ENCODE results near the gene PHYKPL.

The PHYKPL gene

DNA sequence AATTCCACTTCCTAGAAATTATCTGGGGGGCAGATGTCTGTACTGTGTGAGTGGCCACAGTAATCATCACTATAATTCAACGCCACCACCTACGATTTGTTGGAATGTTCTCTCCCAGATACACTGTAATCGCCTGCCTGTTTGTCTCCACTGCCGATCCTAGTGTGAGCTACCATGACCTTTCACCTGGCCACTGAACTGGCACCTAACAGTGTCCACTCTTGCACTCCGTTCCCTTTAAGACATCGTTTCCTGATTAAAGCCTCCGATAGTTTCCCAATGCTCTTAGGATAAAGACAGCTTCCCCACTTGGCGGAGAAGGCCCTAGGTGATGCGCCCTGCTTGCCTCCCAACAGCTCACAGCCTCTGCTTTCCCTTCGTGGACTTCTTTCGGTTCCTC is 4.0 kb downstream of the PHYKPL start:
- TF ChIP-seq POLR2A (IDR thresholded peaks at IDR 0.05; ENCODE audit: low read length) (no peak), GATA1 (IDR thresholded peaks at IDR 0.05; ENCODE audit: low read depth, low read length) (no peak)
- no peak for DNase-seq

DNA sequence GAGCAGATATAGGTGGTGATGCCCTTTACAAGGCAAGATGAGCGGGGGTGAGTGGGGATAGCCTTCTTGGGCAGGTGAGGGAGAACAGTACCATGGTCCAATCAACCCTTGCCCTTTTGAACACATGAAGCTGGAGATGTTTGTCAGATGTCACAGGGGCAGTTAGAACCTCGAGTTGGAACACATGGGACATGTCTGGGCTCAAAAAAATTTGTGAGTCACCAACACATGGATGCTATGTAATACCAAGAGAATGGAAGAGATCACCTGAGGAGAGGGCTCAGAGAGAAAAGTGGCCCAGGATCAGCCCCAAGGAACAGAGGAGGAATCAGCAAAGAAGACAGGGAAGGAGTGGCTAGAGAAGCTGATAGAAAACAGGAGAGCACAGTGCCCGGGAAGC is 4.7 kb downstream of the PHYKPL start:
- TF ChIP-seq POLR2A (IDR thresholded peaks at IDR 0.05; ENCODE audit: low read length), result no peak
- TF ChIP-seq GATA1 (IDR thresholded peaks at IDR 0.05; ENCODE audit: low read depth, low read length), result no peak
- no peak for DNase-seq

DNA sequence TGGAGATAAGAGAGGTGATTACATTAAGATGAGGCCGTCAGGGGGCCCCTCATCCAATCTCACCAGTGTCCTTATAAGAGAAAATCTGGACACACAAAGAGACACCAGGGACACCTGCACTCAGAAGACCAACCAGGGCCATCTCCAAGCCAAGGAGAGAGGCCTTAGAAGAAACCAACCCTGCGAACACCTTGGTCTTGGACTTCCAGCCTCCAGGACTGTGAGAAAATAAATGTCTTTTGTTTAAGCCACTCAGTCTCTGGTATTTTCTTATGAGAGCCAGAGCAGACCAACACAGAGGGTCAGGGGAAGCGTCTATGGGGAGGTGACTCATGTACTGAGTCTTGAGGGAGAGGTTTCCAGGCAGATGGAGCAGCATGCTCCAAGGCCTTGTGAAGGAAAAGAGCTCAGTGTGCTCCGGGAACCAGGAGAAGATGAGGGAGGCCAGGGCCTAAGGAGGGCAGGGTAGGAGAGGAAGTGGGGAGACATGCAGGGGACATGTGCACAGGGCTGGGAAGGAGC is 5.4 kb downstream of the PHYKPL start:
- no peak for TF ChIP-seq GATA1 (IDR thresholded peaks at IDR 0.05; ENCODE audit: low read depth, low read length)
- no peak for DNase-seq

DNA sequence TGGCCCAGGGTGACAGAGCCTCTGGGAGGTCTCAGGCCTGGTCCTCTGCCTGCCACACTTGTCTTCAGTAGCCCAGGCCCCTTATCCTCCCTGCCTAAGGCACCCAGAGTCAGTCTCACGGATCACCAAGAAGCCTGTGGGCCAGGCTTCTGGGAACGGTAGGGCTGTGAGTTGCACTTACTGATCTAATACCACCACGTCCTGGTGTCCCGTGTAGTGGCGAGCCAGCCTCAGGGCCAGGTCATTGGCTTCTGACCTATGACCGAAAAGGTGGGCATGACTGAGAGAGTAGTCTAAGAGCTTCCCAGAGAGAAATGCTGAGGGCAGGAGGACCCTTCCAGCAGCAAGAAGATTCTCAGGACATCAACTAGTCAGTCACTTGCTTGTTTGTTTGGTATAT is 7.4 kb downstream of the PHYKPL start:
- DNase-seq, result no peak
- TF ChIP-seq GATA1 (IDR thresholded peaks at IDR 0.05; ENCODE audit: low read depth, low read length) (no peak), POLR2A (IDR thresholded peaks at IDR 0.05; ENCODE audit: low read length) (no peak)

DNA sequence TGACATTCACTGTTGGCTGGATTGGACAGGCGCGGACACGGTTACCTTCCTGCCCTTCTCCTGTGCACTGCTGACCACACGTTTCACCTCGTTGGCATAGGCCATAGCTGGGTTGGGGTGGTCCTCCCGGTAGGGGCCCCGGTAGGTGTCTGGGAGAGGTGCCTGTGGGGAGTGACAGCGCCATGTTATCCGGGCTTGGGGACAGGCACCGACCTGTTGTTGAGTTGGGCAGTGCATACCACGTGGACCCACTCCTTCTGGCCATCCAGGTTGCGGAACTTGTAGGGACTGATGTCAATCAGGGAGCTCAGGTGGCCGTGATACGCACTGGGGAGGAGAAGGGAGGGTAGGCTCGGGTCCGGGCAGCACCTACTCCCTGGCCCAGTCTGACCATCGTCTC is 8.2 kb downstream of the PHYKPL start:
- no peak for DNase-seq
- TF ChIP-seq GATA1 (IDR thresholded peaks at IDR 0.05; ENCODE audit: low read depth, low read length), result no peak

DNA sequence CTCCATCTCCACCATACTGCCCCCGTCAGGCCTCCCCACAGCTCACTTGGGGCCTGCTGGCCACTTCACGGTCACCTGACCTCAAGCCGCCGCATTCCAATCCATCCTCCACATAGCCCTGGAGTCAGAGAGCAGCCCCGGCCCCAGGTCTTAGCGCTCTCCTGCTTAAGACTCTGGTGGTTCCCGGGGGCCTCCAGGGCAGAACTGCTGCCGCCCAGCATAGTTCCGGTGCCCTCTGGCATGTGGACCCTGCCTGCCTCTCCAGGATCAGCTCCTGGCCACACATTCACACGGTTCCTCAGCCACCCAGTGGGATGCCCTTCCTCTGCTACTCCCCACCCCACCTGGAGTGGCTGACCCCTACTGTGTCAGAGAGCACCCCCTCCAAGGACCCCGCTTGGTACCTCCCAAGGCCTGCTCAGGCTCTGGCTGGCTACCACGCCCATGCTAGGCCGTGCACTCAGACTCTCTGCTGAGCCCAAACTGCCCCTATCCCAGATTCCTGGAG is 8.7 kb downstream of the PHYKPL start:
- TF ChIP-seq GATA1 (IDR thresholded peaks at IDR 0.05; ENCODE audit: low read depth, low read length) (no peak), POLR2A (IDR thresholded peaks at IDR 0.05; ENCODE audit: low read length) (no peak)
- DNase-seq, result no peak

DNA sequence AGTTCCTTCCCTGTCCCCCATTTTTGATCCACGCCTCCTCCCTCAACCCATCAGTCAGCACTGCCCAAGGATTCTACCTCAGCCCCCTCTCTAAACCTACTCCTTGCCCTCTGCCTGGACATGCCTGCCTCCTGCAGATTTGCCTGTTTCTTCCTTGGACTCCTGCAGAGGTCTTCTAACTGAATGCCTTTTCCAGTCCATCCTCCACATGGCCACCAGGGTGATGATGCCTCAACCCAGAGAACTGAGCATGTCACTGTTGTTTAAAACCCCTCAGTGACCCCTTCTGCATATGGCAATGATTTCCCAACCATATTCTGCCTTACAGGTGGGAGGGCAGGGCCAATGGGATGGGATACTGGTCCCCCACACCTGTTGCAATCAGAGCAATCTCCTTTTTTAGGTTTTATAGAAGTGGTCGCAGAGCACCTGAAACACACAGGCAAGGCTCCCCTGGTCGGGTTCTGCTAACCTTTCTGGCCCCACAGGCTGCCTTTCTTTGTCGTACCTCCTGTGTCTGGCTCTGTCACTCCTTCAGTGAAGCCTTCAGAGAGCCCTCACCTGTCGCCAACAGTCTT is 9.3 kb downstream of the PHYKPL start:
- TF ChIP-seq GATA1 (IDR thresholded peaks at IDR 0.05; ENCODE audit: low read depth, low read length), result no peak
- TF ChIP-seq POLR2A (IDR thresholded peaks at IDR 0.05; ENCODE audit: low read length), result no peak
- no peak for DNase-seq

DNA sequence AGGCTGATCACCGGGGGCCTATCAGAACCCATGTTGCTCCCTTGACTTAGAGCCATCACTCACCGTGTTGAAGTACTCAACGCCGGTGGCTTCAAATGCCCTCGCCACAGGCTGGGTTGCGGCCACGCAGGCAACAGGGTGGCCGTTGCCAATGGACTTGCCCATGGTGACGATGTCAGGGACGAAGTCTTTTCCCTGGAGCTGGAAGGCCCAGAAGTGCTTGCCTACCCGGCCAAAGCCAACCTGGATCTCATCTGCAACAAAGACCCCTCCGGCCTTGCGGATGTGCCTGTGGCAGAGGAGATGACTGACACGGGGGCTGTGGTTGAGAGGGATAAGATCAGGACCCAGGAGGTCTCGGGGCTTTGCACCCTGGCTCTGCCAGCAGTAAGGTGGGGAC is 10.3 kb downstream of the PHYKPL start:
- TF ChIP-seq POLR2A (IDR thresholded peaks at IDR 0.05; ENCODE audit: low read length) (no peak), GATA1 (IDR thresholded peaks at IDR 0.05; ENCODE audit: low read depth, low read length) (no peak)
- no peak for DNase-seq

DNA sequence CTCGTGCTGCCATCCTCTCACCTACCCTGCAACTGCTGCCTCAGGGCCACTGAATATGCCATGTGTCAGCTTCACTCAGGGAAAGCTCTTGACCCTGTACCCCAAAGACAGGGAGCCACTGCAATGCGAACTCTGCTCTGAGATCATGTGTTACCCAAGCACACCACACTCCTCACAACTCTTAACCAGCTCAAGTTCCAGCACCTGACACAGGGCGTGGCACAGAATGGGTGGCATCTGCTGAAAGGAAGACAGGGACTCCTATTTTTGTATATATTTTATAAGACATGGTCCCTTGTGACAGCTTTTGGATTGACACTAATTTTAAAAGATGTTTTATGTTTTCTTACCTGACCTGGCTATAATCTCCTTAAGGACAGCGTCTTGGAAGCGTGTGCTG is 10.7 kb downstream of the PHYKPL start:
- no peak for DNase-seq
- TF ChIP-seq GATA1 (IDR thresholded peaks at IDR 0.05; ENCODE audit: low read depth, low read length) (no peak), POLR2A (IDR thresholded peaks at IDR 0.05; ENCODE audit: low read length) (no peak)

DNA sequence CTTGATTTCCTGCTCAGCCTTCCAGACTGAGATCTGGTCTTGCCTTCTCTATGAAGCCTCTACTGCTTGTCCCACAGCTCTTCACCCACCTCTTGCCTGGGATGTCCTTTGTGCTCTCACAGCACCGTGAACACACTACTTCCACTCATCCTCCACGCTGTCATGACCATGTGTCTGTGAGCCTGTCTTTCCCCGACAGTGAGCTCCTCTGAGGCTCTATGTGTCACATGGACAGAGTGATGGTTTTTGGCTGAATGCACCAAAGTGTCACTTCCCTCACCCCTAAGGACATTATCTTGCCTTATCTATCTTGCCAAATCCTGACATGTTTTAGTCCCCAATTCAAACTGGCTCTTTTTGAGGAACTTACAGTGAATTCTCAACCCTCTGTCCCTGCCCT is 11.3 kb downstream of the PHYKPL start:
- DNase-seq, result no peak
- TF ChIP-seq POLR2A (IDR thresholded peaks at IDR 0.05; ENCODE audit: low read length), result peak; percentile 22
- no peak for TF ChIP-seq GATA1 (IDR thresholded peaks at IDR 0.05; ENCODE audit: low read depth, low read length)

DNA sequence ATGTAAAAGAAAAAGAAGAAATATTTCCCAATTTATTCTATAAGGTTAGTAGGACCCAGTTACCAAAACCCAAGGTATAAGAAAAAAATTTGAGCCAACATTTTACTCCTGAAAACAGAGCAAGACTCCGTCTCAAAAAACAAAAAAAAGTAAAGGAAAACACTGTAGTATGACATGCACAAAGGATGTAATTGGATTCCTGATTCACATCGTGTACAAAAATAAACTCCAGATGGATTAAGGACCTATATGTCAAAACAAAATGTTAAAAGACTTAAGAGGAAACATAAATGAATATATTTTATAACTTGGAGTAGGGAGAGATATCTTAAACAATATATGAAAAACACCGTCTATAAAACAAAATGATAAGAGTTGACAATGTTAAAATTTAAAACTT is 13.8 kb downstream of the PHYKPL start:
- no peak for DNase-seq
- no peak for TF ChIP-seq GATA1 (IDR thresholded peaks at IDR 0.05; ENCODE audit: low read depth, low read length)
- no peak for TF ChIP-seq POLR2A (IDR thresholded peaks at IDR 0.05; ENCODE audit: low read length)

DNA sequence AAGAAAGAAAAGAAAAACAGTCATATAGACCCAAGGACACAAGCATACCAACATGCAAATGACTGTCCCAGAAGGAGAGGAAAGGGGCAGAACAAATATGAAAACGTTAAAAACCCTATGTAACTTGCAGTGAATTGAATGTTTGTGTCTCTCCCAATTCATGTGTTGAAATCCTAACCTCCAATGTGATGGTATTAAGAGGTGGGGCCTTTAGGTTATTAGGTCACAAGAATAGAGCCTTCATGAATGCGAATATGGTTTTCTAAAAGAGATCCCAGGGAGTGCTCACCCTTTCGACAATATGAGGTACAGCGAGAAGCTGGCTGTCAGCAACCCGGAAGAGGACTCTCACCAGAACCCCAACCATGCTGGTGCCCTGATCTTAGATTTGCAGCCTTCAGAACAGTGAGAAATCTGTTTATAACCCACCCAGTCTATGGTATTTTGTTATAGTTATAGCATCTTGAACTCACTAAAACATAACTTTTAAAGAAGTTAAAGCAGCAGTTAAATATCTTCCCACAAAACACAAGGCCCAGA is 14.3 kb downstream of the PHYKPL start:
- TF ChIP-seq GATA1 (IDR thresholded peaks at IDR 0.05; ENCODE audit: low read depth, low read length) (no peak), POLR2A (IDR thresholded peaks at IDR 0.05; ENCODE audit: low read length) (no peak)
- no peak for DNase-seq

DNA sequence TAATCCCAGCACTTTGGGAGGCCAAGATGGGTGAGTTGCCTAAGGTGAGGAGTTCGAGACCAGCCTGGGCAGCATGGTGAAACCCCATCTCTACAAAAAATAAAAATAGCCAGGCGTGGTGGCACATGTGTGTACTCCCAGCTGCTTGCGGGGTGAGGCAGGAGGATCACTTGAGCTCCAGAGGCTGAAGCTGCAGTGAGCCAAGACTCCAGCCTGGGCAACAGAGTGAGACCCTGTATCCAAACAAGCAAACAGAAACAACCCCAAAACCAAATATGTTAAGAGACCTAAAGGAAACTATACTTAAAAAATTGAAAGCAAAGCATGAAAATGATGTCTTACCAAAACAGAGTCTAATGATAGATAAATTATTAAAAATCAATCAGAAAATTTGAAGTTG is 15.8 kb downstream of the PHYKPL start:
- no peak for DNase-seq
- TF ChIP-seq POLR2A (IDR thresholded peaks at IDR 0.05; ENCODE audit: low read length) (no peak), GATA1 (IDR thresholded peaks at IDR 0.05; ENCODE audit: low read depth, low read length) (no peak)

DNA sequence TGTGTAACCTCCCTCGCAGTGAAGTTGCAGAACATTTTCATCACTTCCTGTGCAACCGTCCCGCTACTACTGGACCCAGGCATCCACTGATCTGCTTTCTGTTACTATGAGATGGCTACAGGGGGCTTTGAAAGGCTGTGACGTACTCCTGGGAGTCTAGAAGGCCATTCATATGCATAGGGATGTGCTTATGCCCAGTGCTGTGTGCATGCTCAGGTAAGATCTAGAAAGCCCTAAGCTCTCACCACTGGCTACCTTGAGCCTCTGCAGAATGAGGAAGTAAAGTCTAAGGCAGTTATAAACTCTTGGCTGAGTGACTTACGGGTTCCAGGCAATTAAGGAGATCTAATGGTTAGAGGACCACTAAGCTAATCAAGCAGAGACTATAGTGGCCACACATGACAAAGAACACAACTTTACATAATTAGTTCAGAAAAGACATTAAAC is 16.5 kb downstream of the PHYKPL start:
- no peak for DNase-seq
- TF ChIP-seq POLR2A (IDR thresholded peaks at IDR 0.05; ENCODE audit: low read length) (no peak), GATA1 (IDR thresholded peaks at IDR 0.05; ENCODE audit: low read depth, low read length) (no peak)

DNA sequence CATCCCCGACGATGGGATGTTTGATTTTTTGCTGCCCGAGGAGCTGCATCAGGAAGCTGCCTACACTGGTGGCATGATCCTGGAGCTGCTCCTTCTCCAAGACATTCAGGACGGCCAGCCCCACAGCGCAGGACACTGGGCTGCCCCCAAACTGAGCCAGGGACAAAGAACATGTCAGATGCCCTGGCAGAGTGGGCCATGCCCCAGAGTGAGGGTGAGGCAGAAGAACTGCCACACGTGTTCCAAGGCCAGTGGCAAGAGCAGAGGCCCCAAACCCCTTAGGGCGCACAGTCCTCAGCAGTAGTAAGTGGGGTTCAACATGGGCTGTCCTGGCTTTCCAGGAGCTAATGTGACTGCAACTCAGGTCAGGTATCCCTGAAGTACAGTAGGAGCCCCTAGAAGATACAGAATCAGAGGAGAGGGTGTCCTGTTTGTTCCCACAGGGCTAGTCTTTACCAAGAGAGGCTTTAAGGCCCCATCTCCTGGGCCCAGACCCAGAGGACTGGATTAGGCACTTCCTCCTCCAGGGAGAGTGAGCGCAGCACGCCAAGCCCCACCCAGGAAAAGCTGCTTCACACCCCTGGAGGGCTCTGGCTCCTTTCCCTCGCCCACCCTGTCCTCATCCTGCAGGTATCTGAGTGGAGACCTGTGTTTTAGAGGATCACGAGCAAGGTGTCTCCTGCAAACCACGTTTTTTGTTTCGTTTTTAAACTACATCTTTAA is 17.2 kb downstream of the PHYKPL start:
- no peak for DNase-seq
- TF ChIP-seq GATA1 (IDR thresholded peaks at IDR 0.05; ENCODE audit: low read depth, low read length) (no peak), POLR2A (IDR thresholded peaks at IDR 0.05; ENCODE audit: low read length) (no peak)

All from erythroblast (primary cell).